Endometrial microvascular endothelial cells (primary cell): ENCODE results near the gene CHST8. TPM values are rescaled to one million over a fixed set of nuclear protein-coding genes. Genes with fewer than 3 reads are reported as not detected.

Source experiments
- in situ Hi-C: cut with HindIII; loops from 2 replicates; pipeline ENCODE4 v1.10.0; 2017; ENCODE audit warnings: low sequenced_read_pairs, low pct_unique_long_range_greater_than_20kb; ENCODE audit errors: inconsistent ontology term
- total RNA-seq: library from RNA; depleted of rRNA; stranded (reverse); fragments of >200 nt; gene quantifications from one replicate; pipeline ENCODE4 v1.2.3, GENCODE V29; 2015; ENCODE audit errors: inconsistent ontology term

CHST8 gene
- total RNA-seq, 1 donor from 2014 or later: not detected

DNA sequence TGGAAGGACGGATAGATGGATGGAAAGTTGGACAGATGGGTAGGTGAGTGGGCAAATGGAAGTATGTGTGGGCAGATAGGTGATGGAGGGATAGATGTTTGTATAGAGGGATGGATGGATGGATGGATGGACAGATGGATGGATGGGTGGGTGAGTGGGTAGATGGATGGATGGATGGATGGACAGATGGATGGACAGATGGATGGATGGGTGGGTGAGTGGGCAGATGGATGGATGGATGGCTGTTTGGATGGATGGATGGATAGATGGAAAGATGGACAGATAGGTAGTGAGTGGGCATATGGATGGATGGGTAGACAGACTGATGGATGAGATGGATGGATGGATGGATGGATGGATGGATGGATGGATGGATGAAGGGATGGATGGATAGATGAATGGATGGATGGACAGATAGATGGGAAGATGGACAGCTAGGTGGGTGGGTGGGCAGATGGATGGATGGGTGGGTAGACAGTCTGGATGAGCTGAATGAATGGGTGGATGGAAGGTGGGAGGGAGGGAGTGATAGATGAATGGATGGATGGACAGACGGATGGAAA lies 100.1 kb downstream of the CHST8 start:
- in situ Hi-C loops: loop anchor here (25.0 kb wide), 1 partner anchor 435 kb away; no protein-coding TSS in a partner anchor

DNA sequence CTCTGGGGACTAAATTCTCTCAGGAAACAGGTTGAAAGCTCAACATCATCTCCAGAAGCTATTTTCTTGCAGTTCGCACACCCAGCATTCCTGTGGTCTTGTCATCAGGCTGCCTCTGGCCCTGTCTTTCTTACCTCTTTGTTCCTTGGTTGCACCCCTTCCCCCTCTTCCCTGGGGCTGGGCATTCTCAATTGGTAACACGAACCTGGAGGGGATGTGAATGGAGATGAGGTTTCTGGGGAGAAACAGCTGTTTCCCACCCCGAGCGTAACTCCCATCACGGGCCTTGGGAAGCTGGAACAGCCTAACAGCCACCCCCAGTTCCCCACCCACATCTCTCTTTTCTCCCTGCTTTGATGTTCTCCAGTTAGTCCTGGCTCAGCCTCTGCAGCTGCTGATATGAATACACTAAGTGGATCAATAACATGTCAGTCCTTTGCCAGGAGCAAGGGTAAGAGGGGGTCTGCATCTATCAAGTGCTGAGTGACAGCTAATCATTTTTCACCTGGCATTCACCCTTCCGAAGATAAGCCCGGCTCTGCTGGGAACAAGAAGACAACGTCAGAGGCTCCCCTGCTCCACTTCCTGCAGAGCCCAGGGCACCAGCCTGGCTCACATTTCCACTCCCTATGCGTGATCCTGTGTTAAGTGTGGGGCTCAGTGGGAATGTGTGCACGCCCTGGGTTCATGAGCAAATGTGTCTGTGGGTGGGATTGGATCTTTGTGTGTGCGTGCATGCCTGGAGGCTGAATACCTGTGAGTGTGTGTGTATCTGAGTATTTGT lies 100.9 kb downstream of the CHST8 start:
- in situ Hi-C loops: loop anchor here (25.0 kb wide), 1 partner anchor 435 kb away; no protein-coding TSS in a partner anchor

DNA sequence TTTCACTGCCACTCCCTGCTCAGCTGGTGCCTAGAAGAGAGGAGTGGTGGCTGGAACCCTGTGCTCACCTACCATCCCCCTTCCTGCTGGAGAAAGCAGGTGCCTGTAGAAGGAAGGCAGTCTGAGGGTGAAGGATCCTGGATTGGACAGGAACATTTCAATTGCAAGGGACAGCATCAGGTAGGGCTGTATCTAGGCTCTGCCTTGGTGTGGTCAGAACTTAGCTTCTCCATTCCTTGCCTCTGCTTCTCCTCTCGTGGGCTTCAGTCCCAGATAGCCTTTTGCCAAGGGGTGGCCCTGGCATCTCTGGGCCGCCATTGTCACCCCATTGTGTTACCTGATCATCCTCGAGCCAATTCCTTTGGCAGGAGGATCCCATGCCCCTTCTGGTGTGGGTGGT lies 101.8 kb downstream of the CHST8 start:
- in situ Hi-C loops: loop anchor here (25.0 kb wide), 1 partner anchor 436 kb away; no protein-coding TSS in a partner anchor

DNA sequence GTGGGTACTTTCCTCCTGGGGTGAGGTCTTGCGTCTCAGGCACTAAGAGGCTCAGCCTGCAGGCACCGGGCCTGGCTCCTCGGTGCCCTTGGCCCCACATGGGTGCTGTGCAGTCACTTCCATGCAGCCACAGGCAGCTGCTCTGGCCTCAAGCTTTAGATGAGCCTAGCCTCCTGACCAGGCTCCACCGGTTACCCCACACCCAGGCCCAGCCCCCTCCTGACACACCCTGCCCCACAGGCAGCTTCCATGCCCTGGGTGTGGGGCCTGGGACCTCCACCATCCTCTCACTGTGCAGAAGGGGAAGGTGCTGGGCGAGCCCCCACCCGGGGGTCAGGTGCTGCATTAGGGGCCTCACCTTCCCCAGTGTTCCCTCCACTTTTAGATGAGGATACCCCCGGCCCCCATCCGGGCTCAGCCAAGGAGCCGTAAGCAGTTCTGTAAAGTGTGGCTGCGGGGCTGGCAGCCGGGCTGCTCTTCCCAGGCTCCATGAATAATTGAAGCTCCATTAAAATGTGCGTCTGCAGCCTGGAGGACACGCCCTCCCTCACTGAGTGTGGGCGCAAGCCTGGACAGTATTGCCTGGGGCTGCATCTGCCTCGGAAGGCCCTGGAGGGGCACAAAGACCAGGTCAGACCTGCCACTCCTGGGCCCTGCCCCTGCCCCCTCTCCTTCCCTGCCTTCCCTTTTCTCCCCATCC lies 102.4 kb downstream of the CHST8 start:
- in situ Hi-C loops: loop anchor here (25.0 kb wide), 1 partner anchor 437 kb away; no protein-coding TSS in a partner anchor

DNA sequence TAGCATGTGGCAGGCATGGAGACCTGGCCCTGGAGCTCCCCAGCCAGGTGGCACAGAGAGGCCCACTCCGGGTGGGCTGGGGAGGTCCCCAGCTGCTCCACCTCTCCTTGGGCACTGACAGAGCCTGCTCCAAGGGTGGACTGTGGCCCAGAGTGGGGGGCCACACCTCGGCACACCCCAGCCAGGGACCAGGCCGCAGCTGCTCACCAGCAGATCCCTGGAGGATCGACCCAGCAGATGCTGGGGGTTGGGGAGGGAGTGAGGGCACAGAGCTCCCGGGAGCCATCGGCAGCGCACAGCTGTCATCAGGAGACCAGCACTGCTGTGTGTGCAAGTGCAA lies 102.9 kb downstream of the CHST8 start:
- in situ Hi-C loops: loop anchor here (25.0 kb wide), 1 partner anchor 437 kb away; no protein-coding TSS in a partner anchor

DNA sequence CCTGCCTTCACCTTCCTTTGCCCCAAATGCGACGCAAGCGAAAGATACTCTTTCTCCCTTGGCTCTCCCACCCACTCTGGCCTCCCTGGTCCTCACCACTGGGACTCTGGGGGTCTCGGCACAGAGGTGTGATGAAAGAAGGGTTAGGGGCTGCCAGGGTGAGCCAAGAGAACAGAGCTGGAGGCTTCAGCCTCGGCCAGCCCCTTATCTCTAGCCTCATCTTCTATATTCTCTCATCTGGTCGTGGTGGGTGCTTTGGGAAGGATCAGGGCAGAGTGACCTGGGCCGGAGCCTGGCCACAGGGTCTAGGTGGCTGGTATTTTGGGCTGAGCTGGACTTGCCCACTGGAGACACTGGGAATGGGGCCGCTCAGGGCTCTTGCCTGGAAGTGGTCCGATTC lies 103.8 kb downstream of the CHST8 start:
- in situ Hi-C loops: no loop called here

DNA sequence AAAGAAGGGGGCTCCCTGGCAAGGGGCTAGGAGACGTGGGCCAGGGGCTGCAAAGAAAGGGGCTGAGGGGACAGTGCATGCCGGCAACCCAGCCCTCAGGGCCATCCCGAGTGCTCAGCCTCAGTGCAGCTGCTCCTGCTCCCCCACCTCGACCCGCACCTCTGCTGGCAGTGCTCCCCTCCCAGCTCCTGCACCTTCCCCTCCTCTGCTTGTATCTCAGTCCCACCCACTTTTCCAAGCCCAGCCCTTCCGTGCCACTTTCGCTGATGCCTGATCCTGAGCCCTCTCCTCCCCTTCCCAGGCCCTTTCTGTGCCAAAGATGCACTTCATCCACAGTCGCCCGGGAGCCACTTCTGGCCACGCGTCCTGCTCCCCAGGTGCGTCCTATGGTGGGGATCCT lies 105.0 kb downstream of the CHST8 start:
- in situ Hi-C loops: no loop called here

DNA sequence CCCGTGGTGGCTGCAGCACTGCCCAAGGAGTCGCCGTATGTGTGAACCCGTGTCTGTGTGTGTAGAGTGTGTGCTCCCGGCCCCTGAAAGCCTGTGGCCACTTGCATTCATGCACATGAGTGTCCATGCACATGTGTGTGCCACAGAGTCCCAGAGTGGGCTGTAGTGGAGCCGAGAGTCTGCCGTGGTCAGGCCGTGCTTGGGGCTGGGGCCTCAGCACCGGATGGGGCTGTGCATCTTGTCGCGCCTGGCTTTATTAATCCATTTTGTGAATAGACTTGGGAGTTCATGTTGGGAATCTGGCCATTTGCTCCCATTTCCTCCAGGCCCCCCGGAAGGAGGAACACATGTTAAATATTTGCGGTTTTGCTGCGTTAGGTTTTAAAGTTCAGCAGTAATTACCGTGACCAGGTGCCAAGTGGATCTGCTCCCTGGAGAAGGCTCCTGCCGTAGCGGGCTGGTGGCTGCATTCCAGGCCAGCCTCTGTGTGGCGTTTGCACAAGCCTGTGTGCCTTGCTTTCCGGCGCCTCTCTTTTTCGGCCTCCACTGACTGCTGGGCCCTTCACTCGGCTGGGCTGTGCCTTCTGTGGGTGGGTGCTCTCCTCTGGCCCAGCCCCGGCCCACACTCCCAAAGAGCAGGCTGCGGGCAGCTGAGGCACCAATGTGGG lies 105.7 kb downstream of the CHST8 start:
- in situ Hi-C loops: no loop called here

DNA sequence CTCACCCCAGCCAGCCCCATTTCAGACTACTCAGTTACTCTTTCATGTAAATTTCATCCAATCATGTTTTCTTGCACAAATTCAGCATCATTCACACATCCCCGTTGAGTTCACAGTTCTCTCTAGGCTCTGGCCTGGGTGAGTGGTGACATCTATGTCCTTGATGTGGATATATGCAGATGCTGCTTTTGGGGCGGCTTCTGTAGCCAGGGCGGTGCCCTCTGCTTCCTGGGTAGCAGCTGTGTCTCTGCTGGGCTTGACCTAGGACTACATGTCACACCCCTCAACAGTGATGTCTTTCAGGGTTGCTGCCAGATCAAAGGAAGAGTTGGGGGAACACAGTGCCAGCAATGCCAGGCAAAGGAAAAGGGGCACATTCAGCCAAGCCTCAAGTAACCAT lies 106.4 kb downstream of the CHST8 start:
- in situ Hi-C loops: no loop called here

DNA sequence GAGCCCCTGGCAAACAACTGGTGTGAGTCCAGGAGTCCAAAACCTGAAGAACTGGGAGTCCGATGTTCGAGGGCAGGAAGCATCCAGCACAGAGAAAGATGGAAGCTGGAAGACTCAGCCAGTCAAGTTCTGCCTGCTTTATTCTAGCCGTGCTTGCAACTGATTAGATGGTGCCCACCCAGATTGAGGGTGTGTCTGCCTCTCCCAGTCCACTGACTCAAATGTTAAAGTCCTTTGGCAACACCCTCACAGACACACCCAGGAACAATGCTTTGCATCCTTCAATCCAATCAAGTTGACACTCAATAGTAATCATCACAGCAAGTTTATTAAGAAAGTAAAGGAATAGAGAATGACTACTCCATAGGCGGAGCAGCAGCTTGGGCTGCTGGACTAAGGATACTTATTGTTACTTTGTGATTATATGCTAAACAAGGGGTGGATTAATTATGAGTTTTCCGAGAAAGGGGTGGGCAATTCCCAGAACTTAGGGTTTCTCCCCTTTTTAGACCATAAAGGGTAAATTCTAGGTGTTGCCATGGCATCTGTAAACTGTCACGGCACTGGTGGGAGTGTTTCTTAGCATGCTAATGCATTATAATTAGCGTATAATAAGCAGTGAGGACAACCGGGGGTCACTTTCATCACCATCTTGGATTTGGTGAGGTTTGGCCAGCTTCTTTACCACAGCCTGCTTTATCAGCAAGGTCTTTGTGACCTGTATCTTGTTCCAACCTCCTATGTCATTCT lies 109.3 kb downstream of the CHST8 start:
- in situ Hi-C loops: no loop called here

DNA sequence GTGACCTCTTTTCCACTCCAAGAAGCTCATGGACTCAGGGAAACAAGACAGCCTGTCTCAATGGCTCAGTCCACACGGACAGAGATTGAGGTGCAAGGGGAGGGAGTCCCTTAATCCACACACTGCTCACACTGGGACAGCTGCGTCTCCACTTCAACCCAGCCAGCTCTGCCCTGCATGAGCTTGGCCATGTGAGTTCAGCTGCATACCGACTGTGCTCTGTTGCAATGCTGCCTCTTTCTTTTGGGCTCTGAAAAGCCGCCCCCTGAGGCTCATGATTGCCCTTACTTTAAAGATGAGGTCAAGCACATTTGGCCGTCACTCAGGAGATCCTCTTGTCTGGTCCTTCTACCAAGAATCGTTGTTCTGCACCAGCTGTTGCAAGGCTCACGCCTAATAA lies 110.1 kb downstream of the CHST8 start:
- in situ Hi-C loops: no loop called here

DNA sequence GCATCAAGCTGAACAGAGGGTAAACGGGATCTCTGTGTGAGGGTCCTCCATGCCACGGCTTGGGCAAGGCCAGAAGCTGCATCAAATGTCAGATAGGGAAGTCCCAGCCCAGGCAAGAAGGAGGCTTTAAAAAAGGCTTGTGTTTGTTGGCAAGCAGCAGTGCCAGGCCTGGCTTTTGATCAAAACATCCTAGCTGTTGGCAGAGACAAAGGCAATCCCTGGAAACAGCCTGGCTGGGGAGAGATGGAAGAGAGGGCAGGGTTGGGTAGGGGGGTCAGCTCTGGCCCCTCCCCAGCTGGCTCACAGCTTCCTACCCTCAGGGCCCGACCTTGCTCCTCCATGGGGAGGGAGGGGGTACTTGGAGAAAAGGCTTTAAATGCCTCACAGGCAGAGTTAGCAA lies 113.2 kb downstream of the CHST8 start:
- in situ Hi-C loops: no loop called here

DNA sequence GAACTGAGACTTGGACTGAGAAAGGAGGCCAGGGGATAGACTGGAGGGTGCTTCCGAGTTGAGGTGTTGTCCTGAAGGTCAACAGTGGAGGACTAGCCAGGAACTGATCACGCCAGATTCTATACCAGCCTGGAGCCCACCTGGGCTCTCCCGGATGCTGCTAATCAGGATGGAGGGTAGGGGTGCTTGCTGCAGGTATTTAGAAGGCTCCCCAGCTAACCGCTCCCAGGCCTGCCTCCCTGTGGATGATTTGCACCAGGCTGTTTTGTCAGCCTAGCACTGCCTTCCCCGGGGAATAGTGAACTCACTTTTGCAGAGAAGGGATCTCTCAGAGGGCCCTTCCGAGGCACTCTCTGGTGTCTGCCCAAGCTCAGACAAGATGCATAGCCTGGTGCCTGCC lies 114.4 kb downstream of the CHST8 start:
- in situ Hi-C loops: no loop called here

DNA sequence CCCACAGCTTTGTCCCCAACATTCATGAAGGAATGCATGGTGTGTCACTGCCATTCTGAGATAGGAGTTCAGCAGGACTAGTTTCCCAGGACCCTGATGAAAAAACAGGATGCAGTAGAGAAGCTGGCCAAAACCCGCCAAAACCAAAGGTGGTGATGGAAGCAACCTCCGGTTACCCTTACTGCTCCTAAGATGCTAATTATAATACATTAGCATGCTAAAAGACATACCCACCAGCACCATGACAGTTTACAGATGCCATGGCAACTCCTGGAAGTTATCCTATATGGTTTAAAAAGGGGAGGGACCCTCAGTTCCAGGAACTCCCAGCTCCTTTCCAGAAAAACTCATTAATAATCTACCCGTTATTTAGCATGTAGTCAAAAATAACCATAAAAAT lies 115.0 kb downstream of the CHST8 start:
- in situ Hi-C loops: no loop called here

DNA sequence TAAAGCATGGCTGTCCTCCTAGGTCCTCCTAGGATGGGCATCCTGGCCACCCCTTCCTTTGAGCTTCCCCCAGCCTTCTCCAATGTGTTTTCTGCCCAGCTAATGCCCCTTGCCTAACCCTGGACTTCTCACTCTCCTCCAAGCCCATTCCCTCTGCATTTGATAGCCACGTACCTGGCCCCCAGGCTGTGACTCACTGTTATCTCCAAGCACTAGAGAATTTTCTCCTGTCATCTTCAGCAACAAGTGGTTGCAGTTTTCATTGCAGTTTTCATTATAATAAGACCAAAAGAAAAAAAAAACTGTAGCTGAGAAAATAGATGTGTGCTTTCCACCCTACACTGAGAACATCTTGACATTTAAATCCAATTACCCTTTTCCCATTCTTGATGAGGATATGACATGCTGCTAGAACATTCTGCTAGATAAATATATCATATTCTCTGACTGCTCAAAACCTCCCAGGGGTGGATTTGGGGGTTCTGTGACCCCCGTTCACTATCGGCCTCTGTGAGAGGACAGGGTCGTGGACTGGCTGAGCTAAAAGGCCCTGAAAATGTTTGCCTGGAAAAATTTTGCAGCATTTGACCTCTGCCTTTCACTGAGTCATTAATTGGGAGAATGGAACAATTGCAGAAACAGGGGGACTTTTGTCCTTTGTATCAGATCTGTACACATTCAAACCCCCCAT lies 116.1 kb downstream of the CHST8 start:
- in situ Hi-C loops: no loop called here

DNA sequence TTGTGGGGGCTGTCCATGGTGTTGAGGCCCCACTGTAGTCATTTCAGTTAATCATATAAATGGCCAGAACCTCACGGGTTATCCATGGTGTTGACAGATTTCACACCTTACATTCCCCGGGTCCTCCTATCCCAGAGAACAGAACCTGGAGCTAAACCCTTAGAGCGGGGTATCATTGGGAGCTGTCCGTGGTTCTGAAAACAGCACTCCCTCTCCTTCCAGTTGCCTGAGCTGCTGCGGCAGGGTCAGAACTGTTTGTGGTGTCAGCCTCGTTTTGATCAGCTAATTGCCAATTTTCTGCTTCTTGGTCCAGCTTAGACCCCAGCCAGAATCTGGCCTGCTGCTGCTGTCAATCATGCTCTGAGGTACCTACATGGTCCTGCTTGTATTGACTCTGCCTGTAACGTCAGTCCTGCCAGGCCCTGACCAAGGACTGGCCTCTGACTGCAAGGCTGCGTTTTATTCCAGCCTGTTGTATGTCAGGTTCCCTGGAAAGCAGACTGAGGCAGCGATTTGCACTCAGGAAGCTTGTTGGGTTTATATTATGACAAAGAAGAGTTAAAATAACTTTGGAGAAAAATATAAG lies 119.2 kb downstream of the CHST8 start:
- in situ Hi-C loops: no loop called here

DNA sequence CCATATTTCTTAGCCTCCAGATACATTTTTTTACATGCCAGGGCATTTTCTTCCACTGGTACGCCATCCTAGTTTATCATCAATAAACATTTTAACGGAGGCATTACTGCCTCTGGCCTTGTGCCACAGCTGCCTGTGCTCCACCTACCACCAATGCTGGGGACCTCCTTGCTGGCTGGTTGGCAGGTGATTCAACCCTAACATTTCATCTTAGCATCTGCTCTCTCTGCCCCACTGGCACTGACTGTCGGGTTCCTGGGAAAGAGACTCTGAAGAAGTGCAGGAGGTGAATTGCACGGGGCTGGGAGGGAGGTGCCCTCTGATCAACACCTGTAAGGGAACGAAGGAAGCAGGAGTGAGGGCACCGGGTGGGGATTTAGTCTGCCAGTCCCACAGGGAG lies 123.5 kb downstream of the CHST8 start:
- in situ Hi-C loops: no loop called here

DNA sequence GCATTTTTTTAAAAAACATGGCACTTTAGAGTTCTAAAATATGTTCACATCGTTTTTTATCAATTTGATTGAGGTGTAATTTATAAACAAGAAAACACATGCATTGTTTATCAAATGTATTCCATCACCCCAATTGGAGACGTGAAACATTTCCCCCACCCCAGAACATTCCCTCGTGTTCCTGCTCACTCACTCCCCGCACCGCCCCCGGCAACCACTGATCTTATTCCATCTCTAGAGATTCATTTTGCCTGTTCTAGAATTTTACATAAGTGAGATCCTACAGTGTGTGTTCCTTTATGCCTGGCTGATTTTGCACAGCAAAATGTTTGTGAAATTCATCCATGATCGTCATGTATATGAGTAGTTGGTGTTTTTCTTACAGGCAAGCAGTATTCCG lies 124.4 kb downstream of the CHST8 start:
- in situ Hi-C loops: no loop called here
